ENCODE data around the gene USP47.
"Not testable (repeated sequence)": the region's sequence is repeated elsewhere in the genome, so short reads cannot be mapped to it uniquely, and the experiment has no call there.

USP47 gene

DNA sequence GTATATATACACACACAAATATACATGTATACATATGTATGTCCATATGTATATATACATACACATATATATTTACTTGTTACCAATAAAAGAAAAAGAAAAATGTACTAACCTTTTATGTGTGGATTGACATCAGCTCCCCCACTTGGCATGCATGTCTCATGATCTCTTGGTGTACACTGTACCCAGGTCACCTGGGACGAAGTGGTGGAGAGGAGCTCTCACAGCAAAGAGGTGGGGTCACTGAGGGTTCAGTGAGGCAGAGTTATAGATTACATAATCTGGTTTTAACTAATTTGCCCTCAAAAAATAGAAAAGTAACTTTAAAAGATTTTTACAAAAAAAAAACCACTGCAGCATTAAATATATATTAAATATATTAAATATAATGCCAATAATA, 15.5 kb upstream of the USP47 start:
- no peak for DNase-seq

DNA sequence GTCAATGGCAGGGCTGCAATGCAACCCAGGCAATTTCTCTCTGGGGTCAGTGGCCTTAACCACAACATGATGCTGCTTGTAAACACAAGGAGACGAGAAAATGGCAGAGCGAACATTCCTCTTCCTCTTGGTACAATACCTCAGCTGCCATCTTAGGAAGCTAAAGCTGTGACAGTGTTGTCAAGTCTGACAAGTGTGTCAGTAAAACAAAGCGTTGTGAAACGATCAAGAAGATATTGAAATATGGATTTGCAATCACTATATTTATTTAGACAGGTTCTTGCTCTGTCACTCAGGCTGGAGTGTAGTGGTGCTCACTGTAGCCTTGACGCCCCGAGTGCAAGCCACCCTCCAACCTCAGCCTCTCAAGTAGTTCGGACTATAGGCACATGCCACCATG, 14.5 kb upstream of the USP47 start:
- DNase-seq: no peak

DNA sequence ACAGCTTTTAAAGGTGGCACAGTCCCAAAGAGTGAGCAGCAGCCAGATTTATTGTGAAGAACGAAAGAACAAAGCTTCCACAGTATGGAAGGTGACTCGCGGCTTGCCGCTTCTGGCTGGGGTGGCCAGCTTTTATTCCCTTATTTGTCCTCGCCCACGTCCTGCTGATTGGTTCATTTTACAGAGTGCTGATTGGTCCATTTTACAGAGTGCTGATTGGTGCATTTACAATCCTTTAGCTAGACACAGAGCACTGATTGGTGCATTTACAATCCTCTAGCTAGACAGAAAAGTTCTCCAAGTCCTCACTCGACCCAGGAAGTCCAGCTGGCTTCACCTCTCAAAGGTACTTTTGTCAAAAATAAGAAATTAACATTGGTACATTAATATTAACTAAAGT, 10.4 kb upstream of the USP47 start:
- not testable (repeated sequence) for DNase-seq

DNA sequence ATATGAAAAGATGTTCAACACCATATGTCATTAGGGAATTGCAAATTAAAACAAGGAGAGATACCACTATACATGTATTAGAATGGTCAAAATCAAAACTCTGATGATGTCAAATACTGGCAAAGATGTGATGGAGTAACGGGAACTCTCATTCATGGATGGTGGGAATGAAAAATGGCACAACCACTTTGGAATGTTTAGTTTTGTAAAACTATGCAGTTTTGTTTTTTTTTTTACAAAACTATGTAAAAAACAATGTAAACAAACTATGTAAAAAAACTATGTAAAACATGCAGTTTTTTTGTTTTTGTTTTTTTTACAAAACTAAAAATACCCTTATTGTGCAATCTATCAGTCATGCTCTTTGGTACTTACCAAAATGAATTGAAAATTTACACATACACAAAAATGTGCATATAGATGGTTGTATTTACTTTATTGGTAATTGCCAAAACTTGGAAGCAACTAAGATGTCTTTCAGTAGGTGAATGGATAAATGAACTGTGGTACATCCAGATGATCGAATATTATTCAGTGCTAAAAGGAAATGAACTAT, 5.0 kb upstream of the USP47 start:
- no peak for DNase-seq

DNA sequence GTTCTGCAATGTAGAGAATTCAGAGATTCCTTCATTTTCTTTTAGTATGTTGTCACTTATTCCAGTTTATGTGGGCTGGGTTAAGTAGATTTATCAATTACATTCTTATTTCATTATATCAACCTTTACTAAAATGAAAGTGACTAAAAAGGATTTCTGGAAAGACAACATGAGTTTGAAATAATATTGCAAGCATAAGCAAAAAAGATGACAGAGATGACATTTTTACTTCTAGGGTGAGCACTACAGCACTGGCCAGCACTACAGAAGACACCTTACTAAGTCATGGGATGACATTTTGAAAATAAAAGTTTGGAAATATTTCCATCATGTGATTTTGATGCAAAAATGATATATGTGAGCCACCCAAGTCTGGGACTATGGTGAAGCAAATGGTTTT, 2.1 kb upstream of the USP47 start:
- DNase-seq: no peak

DNA sequence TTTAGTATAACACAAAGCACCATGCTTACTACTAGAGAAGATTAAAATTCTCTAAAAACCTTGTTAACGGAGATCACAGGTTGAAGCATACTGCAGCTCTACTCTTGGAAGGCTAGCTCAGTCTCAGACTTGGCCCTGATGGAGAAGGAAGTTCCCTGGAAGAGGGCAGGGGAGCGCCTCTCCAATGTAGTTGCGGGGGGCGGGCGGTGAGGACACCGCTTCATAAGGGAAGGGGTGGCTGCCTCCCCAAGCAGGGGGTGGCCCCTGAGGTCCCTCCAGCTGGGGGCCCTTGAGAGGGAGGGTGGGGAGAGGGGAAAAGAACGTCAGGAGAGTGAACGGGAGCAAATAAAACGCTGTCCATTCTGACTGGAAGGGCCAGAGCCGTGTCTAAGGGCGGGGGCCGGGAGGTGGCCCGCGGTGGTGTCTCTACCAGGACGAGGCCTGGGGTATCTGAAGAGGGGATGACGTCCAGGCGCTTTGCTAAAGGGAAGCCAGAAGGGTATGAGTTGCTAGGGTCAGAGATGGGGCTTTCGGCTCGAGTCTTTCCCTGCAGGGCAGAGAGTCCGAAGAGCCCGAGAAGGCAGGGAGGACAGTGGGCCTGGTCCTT, 553 bp upstream of the USP47 start:
- no peak for DNase-seq

DNA sequence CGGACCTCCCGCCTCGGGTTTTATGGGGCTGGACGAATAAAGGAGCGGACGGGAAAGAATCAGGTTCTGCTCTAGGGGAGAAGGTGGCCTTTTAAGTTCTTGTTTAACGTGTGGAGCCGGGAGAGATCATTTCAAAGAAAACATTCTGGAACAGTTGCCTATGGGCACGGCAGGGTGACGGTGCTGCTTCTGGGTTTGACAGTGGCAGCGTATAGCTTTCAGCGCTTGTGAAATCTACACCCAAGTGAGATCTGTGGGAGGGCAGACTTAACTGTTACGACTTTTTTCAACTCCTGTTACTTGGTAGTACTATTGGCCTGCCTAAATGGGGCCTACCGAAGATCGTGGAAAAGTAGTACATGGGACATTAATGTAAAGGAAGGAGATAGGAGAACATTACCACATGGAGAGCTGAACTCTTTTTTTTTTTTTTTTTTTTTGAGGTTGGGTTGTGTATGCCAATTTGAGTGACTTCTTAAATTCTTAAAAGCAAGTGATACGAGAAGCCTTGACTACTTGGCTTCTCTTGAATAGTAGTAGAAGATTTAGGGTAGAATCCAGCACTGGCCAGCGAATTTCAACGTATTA, 743 bp downstream of the USP47 start:
- peak; percentile 72 for DNase-seq

DNA sequence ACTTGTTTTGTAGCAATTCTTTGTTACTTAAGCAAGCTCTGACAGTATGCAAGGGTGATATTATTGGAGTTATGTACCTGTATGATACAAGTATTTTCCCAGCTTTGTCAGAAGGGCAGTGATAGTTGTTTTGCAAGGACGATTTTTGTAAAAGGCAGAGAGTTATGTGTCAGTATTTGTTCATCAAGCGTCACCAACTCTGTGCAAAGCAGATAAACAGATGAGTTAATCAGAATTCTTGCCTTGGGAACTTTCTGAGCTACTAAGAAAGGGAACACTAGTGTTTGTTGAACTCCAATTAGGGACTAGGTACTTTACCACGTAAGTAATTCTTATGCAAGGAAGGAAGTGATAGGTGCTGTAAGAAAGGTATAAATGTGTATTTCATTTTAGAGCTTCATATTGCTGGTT, 1.4 kb downstream of the USP47 start:
- no peak for DNase-seq

DNA sequence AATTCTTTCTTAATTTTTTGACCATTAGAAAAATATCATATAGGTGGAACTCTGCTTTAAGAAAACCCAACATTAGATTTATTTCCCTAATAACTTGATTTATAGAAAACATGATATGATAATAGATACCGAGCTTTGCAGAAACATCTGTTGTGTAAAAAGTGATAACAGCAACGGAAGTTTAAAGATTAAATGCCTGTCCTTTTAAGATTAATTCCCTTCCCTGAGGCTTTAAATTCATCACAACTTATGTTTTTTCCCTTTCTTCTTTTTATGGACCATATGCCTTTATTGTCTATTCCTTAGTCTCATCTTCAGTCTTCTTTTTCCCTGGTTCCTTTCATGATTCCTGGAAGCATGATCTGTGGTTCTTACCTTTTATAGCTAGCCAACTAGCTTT, 1.9 kb downstream of the USP47 start:
- no peak for DNase-seq

DNA sequence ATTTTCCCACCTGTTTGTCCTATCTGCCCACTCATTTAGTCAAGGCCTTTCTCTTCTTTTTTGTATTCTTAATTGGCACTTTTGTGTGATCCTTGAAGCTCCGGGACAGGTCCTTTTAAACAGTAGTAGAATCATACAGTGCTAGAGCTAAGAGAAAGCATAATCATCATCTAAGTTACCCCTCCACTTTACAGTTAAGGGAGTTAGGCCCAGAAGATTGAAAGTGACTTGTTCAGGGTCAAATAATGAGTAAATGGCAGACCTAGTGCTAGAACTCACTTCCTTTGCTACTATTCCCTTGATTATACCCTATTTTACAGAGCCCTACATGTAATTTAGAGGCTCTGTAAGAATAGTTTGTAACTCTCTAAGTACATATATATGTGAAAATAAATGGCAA, 2.5 kb downstream of the USP47 start:
- no peak for DNase-seq

DNA sequence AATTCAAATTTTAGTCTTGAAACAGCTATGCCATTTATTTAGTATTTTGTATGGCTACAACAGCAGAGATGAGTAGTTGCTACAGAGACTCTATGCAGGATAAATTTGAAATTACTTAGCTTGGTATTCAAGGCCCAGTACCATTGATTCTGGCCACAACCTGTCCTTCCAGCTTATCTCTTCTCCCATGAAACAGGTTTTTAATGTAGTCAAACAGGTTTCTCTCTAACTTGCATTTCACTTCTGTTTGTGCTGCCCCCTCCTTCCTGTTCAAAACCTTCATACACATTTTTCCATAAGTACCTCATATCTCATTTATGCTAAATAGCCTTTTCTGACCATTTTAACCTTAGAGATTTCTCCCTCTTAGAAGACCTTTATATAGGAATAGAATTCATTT, 3.3 kb downstream of the USP47 start:
- DNase-seq: no peak

DNA sequence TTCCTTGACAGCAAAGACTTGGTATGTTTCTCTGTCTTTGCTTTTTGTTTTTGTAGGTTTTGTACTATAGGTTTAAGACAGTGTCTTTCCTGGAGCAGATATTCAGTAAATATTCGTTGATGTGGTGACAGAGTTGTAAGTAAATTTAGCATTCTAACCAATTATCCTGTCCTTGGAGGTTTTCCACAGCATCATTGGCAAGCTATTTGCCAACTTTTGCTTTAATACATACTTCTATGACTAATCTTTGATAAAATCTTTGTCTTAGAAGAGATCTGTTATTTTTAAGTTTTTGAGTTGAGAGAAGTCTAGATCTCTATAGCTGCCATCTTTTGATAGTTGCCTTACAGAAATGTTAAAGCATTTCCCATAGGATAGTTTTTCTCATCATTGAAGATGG, 3.8 kb downstream of the USP47 start:
- no peak for DNase-seq

DNA sequence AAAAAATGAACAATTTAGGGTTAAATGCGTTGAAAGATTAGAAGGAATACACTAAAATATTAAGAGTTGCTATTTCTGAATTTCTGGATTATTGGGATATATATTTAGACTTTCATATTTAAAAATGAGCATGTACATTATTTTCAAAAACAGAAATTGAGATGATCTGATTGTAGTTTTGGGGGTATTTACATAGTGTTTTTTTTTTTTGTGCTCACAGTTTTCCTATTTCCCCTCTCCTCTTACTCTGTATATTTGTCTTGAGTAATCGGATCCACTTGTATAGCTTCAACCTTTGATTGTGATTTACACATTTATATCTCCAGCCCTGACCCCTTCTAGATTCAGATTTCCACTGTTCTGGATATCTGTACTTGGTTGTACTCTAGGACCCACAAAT, 5.3 kb downstream of the USP47 start:
- no peak for DNase-seq

DNA sequence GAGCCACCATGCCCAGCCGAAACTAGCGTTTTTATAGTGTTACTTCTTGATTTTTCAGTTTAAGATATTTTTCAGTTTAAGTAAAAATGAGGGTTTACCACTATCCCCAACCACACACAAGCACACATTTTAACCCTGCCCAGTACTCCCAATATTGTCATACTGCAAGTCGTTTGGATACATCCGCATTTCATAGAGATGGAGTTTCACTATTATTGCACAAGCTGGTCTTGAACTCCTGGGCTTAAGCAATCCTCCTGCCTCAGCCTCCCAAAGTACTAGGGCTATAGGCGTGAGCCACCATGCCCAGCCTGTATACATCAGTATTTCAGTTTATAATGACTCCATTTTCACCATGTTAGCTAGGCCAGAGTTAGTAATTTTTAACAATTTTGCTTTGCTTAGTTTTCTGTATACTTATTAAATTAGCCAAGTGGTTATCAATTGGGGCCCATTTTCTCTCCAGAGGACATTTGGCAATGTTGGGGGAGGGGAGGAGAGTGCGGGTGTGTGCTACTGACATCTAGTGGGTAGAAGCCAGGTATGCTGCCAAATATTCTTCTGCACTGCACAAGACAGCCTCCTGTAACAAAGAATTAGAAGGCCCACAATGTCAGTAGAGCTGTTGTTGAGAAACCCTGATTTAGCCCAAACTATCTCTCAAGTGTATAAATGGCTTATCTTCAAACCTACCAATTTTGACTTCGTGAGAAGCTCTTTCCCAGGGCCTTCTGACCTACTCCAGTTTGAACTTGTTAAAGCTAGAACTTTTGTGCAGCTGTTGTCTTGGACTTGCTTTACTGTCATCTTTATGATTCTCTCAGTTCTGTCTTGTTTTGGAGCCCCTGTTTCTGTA, 7.3 kb downstream of the USP47 start:
- DNase-seq: peak; percentile 65

DNA sequence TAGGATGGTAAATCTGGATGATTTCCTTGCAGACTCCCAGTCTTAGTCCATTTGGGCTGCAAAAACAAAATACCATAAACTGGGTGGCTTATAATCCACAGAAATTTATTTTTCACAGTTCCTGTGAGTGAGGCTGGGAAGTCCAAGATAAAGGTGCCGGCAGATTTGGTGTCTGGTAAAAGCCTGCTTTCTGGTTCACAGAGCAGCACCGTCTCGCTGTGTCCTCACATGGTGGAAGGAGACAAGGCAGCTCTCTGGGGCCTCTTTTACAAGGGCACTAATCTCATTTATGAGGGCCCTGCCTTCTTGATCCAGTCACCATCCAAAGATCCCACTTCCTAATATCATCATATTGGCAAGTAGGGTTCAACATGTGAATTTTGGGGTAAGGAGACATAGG, 8.9 kb downstream of the USP47 start:
- DNase-seq: no peak

DNA sequence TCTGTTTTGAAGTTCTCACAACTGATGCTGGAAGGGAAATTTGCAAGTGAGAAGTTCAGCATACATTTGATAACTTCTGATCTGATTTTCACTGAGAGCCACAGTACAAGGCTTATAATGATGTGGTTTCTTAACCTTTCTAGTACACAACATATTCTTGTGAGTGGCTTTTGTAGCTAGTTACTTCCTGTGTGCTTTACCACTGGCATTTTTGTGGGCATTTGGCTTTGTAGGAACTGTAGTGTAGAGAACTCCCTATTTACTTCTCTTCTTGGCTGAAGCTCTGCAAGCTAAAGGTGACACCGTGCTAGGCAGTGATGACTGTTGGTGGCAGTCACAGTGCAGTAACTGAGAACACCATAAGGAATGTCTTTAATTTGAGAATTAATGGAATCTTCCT, 14.9 kb downstream of the USP47 start:
- no peak for DNase-seq

DNA sequence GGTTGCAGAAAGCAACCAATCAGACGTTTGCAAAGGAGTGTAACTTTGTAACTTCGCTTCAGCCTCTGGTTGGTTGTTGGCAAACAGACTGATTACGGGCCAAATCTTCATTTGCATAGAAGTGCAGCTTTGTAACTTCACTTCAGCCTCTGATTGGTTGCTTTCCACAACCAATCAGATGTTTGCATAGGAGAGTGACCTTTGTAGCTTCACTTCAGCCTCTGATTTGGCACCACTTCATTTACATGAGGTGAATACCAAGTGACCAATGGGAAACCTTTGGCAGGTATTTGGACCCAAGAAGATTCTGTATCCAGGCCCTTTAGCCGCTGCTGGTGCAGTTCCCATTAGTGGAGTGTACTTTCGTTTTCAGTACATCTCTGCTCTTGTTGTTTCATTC, 16.0 kb downstream of the USP47 start:
- no peak for DNase-seq

DNA sequence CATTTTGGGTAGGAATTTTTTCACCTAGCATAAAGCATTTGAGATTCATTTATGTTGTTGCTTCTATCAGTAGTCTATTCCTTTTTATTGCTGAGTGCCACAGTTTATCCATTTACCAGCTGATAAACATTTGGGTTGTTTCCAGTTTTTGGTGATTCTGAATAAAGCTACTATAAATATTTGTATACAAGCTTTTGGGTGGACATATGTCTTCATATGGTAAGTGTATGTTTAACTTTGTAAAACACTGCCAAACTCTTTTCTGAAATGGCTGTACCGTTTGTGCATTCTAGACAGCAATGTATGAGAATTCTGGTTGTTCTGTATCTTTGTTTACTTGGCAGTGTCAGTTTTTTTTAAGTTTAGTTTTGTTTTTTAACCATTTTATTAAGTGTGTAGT, 16.9 kb downstream of the USP47 start:
- no peak for DNase-seq

DNA sequence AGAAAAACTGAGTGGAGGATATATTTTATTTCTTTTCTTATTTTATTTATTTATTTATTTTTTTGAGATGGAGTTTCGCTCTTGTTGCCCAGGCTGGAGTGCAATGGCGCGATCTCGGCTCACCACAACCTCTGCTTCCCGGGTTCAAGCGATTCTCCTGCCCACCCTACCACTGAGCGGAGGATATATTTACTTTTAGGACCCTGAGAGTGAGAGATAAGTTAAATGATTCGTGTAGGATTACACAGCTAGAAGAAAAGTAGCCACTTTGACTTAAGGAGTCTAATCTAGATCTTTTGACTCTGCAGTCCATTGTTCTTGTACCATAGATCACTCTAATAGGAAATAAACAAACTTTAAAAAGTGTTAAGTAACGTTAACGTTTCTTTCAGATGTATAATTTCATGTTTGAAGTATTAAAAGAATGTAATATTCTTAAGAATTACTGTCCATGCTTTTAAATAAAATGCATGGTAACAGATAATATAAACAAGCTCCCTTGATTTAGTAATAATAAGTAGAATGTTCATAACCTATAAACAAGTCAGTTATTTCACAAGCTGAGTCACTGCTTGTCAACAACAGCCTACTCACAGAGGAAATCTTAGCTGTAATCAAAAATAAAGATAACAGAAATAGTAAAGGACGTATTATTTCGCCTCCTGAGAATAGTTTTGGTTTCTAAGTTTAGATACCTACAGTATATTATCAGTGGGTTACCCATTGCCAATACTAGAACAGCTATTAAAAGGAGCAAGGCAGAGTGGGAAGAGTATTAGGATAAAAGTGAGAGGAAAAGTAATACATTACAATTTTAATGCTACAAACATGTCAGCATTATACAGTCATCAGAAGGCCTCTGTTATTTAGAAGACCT, 18.6 kb downstream of the USP47 start:
- DNase-seq: no peak

DNA sequence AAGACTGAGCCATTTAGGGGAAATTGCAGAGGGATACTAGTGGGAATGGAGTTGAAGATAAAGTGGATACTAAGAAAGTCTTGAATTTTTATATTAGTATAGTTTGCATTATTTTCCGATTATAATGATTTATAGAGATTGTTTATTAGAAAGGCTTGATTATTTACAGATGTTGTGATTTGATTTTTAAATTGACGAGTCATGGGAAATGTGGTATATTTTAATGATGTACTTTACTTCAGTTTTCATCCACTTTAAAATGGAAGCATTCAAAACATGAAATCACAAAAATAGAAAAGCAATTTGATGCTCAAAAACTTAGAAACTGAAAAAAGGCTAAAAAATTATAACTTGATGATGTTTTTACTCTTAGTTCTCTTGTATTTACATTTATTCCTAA, 21.2 kb downstream of the USP47 start:
- DNase-seq: no peak

DNA sequence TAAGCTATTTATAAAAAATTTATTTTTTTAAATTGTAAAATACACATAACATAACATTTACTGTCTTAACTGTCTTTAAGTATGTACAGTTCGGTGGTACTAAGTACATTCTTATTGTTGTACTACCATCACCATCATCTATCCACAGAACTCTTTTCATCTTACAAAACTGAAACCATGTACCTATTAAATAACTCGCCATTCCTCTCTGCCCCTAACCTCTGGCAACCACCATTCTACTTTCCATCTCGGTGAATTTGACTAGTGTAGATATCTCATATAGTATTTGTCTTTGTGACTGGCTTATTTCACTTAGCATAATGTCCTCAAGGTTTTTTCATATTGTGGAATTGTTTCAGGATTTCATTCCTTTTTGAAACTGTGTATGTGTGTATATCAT, 22.6 kb downstream of the USP47 start:
- no peak for DNase-seq

DNA sequence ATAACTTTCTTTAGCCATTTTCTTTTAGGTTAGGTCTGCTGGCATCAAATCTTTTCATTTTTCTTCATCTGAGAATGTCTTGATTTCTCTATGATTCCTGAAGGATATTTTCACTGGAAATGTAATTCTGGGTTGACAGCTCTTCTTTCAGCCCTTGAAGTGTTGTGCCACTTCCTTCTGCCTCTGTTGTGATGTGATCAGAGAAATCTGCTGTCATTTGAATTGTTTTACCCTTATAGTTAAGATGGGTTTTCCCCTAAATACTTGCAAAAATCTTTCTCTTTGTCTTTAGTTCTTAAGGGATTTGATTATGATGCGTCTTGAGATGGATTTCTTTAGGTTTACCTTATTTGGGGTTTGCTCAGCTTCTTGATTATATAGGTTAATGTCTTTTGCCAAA, 23.0 kb downstream of the USP47 start:
- no peak for DNase-seq

DNA sequence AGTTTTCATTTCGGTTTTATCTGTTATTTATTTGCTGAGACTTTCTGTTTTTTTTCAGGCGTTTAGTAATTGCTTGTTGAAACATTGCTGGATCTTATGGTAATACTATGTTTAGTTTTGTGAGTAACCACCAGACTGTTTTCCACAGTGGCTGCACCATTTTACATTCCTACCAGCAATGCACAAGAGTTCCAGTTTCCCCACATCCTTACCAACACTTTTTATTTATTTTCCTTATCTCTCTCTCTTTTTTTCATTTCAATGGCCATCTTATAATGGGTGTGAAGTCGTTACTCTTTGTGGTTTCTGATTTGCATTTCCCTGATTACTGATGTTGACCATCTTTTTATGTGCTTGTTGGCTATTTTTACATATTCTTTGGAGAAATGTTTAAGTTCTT, 23.7 kb downstream of the USP47 start:
- no peak for DNase-seq

Measured in stimulated activated CD4-positive, alpha-beta T cell treated with anti-CD3 and anti-CD28 coated beads, Interleukin-4, amount 100 ng/mL, for 24 hours (primary cell).